Stomach smooth muscle (tissue), 2 donors: Measurements from ENCODE around the gene CNNM1.

ENCODE experiments used
- H3K27ac ChIP-seq: one replicate; pipeline ENCODE4 v1.7.0; 2013; ENCODE audit warnings: mild to moderate bottlenecking, low read length, inconsistent platforms
- H3K27me3 ChIP-seq, 2 donors: one replicate each; pipeline ENCODE4 v1.7.0; 2013; ENCODE audit warnings: low read length in 2 of 2; ENCODE audit not compliant: insufficient read depth in 2 of 2, control insufficient read depth in 1 of 2
- H3K36me3 ChIP-seq, 2 donors: one replicate each; pipeline ENCODE4 v1.7.0; 2013; ENCODE audit warnings: low read length in 2 of 2; ENCODE audit not compliant: control insufficient read depth in 2 of 2, insufficient read depth in 2 of 2
- H3K4me1 ChIP-seq: one replicate; pipeline ENCODE4 v1.7.0; 2013; ENCODE audit warnings: low read length; ENCODE audit not compliant: control insufficient read depth, insufficient read depth
- H3K4me3 ChIP-seq, 2 donors: one replicate each; pipeline ENCODE4 v1.7.0; 2013; ENCODE audit warnings: low read length in 2 of 2
- H3K9ac ChIP-seq, 2 donors: one replicate each; pipeline ENCODE4 v1.7.0; 2013; ENCODE audit warnings: low read length in 2 of 2, mild to moderate bottlenecking in 1 of 2
- H3K9me3 ChIP-seq, 2 donors: one replicate each; pipeline ENCODE4 v1.7.0; 2013; ENCODE audit warnings: low read length in 2 of 2; ENCODE audit not compliant: control insufficient read depth in 2 of 2
- donor health status: healthy.
- donor health status: Pancreatic carcinoma.

Gene CNNM1

DNA sequence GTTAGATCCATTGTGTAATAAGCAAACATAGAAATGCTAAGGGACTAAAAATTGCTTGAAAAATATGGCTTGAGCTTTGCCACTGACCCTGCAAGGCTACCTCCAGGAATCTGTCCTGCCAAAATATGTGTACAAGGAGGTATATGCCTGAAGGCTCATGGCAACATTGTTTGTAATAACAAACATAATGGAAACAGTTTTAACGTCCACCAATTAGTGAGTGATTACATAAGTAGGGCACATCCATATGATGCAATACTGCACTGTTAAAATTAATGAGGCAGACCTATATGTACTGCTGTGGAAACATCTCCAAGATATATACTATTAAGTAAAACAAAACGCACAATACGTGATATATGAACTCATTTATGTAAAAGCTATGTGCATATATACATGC, 114.3 kb downstream of the CNNM1 start:
- no peak overlapping the region for H3K27ac ChIP-seq
- no peaks in the 10 kb centered on the region for H3K9me3 ChIP-seq
- no peaks in the 10 kb centered on the region for H3K27me3 ChIP-seq
- peaks cover 7% of the 10 kb centered on the region for H3K4me1 ChIP-seq
- H3K4me3 ChIP-seq = no peak overlapping the region
- H3K36me3 ChIP-seq = no peaks in the 10 kb centered on the region
- H3K9ac ChIP-seq = no peak overlapping the region
